ENCODE data around the gene CFAP54.

Gene CFAP54

DNA sequence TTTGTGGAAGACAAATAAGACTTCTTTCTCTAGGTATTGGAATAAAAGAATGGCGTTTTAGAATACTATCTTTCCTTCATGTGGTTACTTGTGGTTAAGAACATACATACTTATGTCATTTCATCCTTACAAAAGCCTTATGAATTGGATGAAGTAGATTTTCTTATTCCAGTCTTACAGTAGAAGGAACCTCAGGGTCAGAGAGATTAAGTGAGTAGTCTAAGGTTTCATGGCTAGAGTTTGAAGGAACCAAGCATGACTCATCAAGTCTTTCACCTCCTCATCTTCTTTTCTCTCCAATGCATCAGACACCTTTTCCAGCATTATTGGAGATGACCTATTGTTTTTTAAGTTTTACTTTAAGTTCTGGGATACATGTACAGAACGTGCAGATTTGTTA, 324.8 kb downstream of the CFAP54 start:
- no peak for DNase-seq (ENCODE audit: extremely low read depth in 1 of 2, low read depth in 1 of 2)

DNA sequence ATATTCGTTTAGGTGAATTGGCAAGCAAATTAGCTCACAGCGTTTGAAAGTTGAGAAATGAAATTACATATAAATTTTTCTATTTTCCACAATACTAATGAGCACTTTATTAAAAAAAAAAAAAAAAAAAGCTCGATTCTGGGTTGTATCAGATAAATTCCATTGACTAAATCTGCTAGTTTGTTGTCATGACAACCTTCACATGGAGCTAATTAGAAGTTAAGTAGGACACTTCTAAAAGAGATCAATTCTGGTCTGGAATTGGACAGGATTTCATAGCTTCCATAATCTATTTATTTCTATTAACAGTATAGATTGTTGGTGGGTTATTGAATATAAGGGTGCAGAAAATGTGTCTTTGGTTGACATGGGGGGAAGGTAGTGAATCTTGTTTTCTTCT, 332.2 kb downstream of the CFAP54 start:
- no peak for DNase-seq (ENCODE audit: extremely low read depth in 1 of 2, low read depth in 1 of 2)

DNA sequence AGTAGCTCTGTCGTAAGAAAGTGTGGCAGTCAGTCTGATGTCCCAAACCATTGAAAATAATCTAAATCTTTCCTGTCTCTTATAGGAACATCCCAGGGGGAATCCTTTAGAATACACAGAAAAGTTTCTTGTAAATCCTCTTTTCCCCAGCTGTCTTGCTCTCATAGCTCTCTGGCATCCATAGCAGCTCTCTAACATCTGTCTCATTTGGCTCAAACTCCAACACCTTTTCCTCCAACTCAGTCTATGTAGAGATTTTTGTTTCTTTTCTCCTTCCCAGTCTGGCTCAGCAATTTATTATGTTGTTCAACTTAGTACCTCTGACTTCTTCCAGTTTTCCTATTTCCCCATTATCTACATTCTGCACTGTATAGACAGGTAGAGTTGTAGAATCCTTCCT, 333.3 kb downstream of the CFAP54 start:
- no peak for DNase-seq (ENCODE audit: extremely low read depth in 1 of 2, low read depth in 1 of 2)

DNA sequence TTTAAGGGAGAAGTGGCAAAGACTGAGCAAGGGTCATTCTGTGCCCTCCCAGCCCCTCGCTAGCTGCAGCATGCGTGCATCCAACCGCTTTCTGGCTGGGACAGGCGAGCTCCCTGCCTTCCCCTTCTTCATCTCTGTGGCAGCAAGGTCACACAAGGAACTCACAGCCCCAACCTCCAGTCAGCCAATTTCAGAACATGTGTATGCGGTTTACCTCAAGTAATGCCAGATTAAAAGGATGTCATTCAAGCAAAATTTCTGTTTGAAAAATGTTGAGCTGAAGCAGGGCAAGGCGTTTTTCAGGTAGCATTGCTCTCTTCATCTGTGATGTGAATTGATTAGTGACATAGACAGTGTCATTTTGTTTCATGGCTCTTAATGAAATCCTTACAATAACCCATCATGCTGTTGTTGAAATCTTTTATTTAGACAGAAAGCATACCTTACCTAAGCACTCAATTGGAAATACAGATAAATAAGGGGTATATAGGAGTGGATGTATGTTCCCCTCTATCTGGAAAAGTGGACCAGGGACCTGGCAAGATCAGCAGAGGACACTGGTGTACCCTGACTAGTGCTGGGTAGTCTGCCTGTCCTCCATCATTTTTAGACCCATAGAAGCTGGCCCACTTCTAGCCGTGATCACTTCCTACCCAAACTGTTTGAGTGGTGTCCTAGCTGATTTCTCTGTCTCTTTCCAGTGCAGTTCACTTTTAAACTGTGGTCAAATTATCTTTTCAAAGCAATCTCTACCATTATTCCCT, 334.9 kb downstream of the CFAP54 start:
- no peak for DNase-seq (ENCODE audit: extremely low read depth in 1 of 2, low read depth in 1 of 2)

DNA sequence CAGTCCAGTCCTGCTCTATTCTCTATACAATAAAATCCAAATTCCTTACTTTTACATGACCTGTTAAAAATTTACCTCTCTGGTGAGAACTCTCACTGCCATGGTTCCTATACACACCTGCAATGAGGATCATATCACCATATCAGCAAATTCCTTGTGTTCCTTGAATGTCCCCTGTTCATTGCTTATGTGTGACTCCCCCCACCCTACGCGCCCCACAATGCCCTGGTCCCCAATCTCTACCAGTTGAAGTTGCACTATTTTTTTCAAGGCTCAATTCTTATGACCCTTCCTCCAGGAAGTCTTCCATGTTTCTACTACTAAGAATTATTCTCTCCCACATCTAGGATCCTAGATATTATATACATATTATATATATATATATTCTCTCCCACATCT, 335.5 kb downstream of the CFAP54 start:
- DNase-seq (ENCODE audit: extremely low read depth in 1 of 2, low read depth in 1 of 2) = no peak

DNA sequence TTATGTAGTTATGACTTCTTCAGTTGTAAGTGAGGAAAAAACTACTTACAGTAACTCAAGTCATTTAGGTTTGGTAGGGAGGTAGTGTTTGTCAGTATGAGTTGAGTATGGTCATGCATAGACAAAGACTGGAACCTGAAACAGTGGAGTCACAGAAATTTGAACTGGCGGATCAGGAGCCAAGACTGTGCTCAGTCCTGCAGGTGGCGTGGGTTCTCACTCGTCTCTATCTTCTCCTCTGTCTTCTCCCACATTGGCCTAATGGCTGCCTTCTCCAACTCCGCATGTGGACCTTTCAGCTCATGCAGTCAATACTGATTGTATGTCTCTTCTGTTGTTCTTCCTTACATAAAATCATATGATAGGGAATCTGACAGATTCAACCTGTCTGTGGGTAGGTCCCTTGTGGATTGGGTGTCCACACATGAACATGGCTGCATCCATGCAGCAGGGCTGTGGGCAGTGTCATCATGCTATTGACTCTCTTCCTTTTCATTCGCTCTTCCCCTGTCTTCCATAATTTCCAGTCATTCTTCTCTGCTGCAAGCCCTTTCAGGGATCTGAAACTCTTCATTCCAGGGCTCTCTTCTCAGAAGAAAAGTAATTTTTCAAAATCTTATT, 338.9 kb downstream of the CFAP54 start:
- DNase-seq (ENCODE audit: extremely low read depth in 1 of 2, low read depth in 1 of 2) = no peak

DNA sequence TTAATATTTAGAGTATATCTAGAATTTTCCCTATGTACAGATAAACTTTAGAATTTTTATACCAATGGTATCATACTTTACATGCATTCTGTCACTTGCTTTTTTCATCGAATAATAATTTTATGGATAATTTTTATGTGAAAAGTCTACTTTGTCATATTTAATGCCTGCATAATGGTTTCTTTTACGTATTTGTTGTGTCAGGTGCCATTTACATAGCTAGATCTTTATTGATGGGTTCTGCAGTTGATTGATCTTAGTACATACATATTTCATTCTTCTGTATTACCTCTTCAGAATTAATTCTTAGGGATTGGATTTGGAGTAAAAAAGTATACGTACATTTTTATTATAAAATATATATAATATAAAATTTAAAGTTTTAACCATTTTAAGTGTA, 340.0 kb downstream of the CFAP54 start:
- no peak for DNase-seq (ENCODE audit: extremely low read depth in 1 of 2, low read depth in 1 of 2)

DNA sequence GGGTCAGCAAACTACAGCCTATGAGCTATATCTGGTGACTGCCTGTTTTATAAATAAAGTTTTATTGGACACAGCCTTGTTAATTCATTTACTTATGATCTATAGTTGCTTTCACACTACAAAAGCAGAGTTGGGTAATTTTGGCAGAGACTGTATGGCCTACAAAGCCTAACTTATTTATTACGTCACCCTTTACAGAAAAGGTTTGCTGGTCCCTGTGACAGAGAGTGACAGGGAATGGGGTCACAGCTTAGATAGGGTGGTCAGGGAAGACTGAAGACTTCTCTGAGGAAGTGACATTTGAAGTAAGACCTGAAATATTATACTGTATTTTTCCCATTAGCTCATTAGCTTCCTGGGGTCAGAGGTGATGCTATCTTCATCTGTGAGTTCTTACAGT, 342.0 kb downstream of the CFAP54 start:
- DNase-seq (ENCODE audit: extremely low read depth in 1 of 2, low read depth in 1 of 2) = no peak

DNA sequence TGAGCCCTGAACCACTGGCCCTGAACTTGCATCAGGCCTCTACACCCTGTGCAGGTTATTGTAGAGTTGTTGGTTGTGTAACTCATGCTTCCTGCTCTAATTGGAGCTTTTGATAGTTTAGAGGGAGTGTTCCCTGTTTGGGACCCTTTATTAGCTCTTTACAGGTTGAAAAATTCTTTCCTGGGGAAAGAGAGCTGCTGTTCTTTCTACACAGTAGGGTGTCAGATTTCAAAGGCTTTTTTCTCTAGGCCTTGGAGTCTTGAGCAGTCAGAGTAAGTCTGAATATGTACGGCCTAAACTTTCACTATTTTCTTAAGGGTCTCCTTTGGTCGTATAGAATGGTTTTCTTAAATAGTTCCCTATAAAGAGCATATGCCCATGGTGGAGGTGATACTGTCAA, 356.9 kb downstream of the CFAP54 start:
- DNase-seq (ENCODE audit: extremely low read depth in 1 of 2, low read depth in 1 of 2) = no peak

DNA sequence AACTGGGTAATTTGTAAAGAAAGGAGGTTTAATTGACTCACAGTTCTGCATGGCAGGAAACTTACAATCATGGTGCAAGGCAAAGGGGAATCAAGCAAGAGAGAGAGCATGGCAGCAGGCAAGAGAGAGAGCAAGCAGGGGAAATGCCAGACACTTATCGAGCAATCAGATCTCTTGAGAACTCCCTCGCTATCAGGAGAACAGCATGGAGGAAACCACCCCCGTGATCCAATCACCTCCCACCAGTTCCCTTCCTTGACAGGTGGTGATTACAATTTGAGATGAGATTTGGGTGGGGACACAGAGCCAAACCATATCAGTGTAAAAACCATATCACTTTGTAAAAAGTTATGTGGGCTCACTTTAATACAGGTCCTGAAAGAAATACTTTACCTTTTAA, 361.3 kb downstream of the CFAP54 start:
- no peak for DNase-seq (ENCODE audit: extremely low read depth in 1 of 2, low read depth in 1 of 2)

DNA sequence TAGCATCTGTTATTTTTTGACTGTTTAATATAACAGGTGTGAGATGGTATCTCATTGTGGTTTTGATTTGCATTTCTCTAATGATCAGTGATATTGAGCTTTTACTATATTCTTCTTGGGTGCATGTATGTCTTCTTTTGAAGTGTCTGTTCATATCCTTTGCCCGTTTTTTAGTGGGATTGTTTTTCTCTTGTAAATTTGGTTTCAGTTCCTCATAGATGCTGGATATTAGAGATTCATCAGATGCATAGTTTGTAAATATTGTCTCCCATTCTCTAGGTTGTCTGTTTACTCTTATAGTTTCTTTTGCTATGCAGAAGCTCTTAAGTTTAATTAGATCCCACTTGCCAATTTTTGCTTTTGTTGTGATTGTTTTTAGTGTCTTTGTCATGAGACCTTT, 368.8 kb downstream of the CFAP54 start:
- DNase-seq (ENCODE audit: extremely low read depth in 1 of 2, low read depth in 1 of 2) = no peak

DNA sequence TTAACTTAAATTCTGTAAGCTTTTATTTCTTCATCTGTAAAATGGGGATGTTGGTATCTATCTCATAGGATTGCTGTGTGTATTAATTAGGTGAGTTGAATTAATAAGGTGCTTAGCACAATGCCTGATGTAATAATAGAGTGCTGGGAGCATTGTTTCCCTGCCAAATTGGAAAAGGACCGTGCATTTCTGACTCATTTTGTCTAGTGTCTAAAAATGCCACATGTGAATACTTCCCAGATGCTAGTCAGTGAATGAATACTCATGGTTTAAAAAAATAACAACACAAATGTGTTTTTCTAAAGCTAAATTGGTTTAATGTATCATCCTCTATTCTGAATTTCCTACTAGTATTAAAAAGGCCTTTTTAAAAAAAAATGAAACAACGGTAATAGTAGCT, 372.3 kb downstream of the CFAP54 start:
- DNase-seq (ENCODE audit: extremely low read depth in 1 of 2, low read depth in 1 of 2) = no peak

DNA sequence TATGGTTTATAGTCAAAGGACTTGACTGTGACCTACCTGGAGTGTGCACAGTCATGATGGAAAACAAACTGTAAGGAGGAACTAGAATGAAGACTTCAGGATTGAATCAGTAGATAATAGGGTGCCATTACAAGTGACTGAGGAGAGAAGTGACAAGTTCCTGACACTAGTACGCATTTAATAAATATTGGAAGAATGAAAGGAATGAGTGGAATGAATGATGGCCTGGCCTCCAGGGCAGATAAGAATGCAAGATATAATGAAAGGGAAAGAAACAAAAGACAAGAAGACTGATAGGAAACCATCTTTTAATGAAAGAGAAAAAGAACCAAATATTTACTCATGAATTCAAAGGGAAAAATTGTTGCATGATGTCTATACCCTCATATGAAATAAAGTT, 372.9 kb downstream of the CFAP54 start:
- DNase-seq (ENCODE audit: extremely low read depth in 1 of 2, low read depth in 1 of 2) = no peak

DNA sequence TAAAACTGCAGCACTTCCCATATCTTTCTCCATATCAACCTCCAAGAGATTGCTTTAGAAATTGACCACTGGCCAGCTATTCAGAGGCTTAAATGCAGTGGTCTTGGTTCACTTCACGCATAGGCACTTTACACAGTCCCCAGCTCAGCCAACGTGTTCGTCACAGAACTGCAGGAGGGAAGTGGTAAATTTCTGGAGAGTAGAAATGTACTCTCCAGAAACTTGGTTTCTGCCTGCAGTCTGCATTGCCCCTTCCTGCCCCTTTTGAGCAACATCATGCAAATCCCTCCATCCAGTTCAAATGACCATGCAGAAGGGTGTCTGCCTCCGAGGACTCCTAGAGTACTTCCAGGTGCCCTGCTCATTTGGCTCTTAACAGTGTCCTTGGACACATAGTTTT, 375.0 kb downstream of the CFAP54 start:
- DNase-seq (ENCODE audit: extremely low read depth in 1 of 2, low read depth in 1 of 2) = no peak

DNA sequence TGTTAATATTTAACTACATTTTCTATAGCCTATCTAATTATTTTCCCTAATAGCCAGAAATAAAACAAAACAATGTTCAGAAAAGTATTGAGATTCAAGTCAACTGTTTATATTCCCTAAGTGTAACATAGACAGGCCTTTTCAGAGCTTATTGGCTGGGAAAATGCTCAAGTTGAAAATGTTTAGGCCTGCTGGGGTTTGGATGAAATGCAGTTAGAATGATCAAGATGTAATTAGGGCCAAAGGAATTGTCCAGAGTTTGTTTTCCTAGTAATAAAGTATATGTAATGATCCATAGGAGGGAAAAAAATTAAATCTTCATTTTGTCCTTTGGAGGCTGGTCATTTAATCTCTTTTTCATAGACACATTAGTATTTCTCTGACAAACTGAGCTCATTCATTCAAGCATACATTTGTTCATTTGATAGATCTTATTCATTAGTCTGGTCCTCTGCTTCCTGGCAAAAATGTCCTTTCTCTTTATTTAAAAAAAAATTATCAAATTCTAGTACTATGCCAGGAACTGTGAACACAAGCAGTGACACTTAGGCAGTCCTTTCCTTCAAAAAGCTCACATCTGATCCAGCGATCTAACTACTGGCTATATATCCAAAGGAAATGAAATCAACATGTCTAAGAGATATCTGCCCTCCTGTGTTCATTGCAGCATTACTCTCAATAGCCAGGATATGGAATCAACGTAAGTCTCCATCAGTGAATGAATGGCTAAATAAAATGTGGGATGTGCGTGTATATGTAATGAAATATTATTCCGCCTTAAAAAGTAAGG, 377.6 kb downstream of the CFAP54 start:
- no peak for DNase-seq (ENCODE audit: extremely low read depth in 1 of 2, low read depth in 1 of 2)

DNA sequence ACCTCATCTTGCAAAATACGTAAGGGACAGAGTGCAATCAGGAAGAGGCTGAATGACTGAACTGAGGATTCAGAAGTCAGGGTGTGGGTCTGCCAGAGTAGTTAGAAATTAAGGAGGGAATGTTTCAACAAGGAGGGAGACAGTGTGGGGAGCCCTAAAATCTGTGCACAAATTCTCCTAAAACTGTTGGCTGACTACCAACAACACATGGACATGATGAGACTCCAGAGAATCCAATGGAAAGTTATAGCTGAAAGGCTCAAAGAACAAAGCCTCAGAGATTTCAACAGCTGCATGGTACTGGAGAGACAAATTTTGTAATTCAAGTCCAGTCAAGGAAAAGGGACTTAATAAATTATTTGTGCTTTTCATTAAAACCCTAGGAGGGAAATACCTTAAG, 381.6 kb downstream of the CFAP54 start:
- DNase-seq (ENCODE audit: extremely low read depth in 1 of 2, low read depth in 1 of 2) = no peak

DNA sequence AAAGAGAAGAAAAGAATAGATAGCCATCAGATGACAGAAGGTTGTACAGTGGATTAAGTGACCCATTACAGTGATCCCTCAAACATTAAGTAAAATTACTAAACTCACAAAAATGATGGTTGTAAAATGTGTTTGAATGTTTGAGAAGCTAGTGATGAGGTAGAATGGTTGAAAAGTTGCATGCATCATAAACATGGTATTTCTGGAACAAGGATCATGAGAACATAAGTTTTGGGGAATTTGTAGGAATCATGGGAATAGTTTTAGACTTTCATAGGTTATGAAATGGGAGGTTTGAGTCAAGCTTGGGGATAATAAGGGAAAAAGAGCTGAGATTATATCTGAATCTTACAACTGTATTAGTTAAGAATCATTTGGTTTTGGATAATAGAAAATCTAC, 383.6 kb downstream of the CFAP54 start:
- DNase-seq (ENCODE audit: extremely low read depth in 1 of 2, low read depth in 1 of 2) = no peak

DNA sequence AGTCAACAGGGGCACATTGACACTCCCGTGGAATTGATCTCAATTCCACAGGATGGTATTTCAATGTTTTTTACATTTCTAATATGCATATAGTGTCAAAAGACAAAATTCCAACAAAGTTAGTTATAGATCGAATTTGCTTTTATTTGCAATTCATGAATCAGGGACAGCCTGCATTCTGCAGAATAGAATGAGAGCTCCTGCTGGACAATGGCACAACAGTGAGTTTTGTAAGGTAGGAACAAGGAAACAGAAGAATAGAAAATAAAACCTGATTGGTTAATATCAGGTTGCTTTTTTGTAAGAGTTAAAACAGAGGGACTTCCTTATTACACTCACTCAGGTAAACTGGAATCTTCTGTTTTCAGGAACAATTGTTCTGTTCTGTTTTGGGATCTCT, 384.8 kb downstream of the CFAP54 start:
- DNase-seq (ENCODE audit: extremely low read depth in 1 of 2, low read depth in 1 of 2) = no peak

DNA sequence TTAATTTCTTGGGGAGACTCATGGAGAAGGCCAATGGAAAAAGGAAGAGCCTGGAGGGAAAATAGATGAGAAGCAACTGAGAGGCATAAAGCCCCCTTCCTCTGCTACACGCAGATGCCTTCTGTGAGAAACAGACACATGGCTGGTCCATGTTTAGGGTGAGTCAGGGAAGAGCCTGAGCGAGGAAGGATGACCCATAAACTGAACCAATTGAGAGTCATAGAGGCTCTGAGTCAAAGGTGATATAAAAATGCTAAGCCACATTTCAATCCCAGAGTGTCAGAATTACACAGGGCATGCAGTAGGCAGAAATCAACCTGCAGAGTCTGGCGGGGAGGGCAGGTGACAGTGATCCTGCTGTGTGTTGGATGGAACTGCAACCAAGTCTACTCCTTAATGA, 387.6 kb downstream of the CFAP54 start:
- no peak for DNase-seq (ENCODE audit: extremely low read depth in 1 of 2, low read depth in 1 of 2)

DNA sequence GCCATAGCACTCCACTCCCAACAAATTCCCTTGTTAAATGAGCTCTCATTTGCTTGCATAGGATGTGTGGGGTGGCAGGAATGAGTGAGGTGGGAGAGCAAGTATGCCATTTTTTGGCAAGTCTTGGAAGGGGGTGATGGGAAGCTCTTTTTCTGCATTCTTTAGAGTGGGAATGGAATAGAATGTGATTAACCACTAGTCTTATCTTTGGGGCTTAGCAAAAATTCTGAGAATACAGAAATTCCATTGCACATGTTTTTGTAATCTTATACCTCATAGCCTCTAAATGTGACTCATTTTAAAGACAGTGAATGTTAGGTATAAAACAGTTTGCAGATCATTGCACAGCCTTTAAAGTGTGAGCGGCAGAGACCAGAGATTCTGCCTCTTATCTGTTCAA, 389.3 kb downstream of the CFAP54 start:
- no peak for DNase-seq (ENCODE audit: extremely low read depth in 1 of 2, low read depth in 1 of 2)

DNA sequence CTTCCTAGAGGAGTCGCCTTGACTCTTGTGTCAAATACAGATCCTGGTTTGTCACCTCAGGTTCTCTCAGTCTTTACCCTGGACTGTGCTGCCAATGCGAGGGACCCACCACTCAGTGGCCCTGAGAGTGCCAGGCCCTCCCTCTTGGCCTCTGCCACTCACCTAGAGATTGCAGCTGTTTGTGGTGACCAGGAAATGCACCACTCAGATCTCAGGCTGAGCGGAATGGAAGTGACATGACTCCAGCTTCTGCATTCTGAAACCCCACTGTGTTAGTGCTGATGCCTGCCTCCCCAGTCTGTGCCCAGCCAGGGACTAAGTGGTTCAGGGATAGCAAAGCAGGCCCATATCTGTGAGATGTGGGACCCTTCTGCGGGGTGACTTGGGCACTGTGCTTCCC, 389.9 kb downstream of the CFAP54 start:
- DNase-seq (ENCODE audit: extremely low read depth in 1 of 2, low read depth in 1 of 2) = no peak

DNA sequence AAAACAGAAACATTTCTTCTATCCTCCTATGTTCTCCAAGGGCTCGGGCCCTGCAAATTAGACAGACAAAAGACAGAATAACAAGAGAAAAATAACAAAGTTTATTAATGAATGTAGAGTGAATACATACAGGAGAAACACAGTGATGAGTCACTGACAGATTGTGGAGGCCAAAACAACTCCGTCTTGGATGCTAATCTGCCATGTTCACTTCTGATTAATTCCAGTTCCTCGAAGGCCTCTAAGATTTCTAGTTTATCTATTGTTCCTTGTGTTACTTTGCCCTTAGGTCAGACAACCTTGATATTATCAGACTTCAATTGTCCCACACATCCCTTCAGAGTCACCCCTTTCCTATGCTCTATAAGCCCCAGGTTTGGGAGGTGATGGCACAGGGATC, 390.8 kb downstream of the CFAP54 start:
- no peak for DNase-seq (ENCODE audit: extremely low read depth in 1 of 2, low read depth in 1 of 2)

Measured in stimulated activated CD8-positive, alpha-beta memory T cell treated with anti-CD3 and anti-CD28 coated beads, Interleukin-7, amount 100 ng/mL, for 48 hours (primary cell).